K562 (cell line): ENCODE results near the gene LAPTM5. TPM values are rescaled to one million over a fixed set of nuclear protein-coding genes. Genes with fewer than 3 reads are reported as not detected.
A peak's percentile ranks its signal among the peaks of the same experiment; 100 is the strongest.

Experiments used
- ATAC-seq: fragments of 200-7000 bp; cut with Tn5 transposase; 3 replicates; pipeline ENCODE4 v1.9.1; 2020; ENCODE audit warnings: moderate library complexity
- BruUV-seq: library from RNA; stranded (reverse); fragments of 400-500 nt; replicated peaks from 2 replicates; lab custom pipeline; 2021; lab: Mats Ljungman, UMichigan
- CTCF ChIA-PET: fragments of 300-600 bp; formaldehyde crosslinking; extraction: SDS; loops from one replicate; lab custom pipeline; 2021; ENCODE audit warnings: low intra/inter-chr PET ratio; lab: Yijun Ruan, JAX
- POLR2A ChIA-PET: fragments of 300-600, 350-650 bp; sonication (Branson Sonifier 250); formaldehyde crosslinking; extraction: SDS; loops from one replicate; lab custom pipeline; 2021; ENCODE audit warnings: antibody characterized with exemption, inconsistent platforms; lab: Yijun Ruan, JAX
- DNase-seq, 4 experiments: peaks; one replicate each; pipeline versions ENCODE4 v3.0.0 to v3.0.0-alpha.2; 2011 to 2018; ENCODE audit warnings: low spot score in 3 of 4, mixed read lengths in 3 of 4; ENCODE audit errors: extremely low read depth in 1 of 4
- FAIRE-seq: peaks from 2 replicates; lab custom pipeline; 2011; peaks lifted over from hg19 to GRCh38; lab: Jason Lieb, UNC
- H2AFZ ChIP-seq: 2 replicates; pipeline ENCODE4 v1.6.0; 2011; ENCODE audit warnings: low read depth, low read length, control low read depth, inconsistent platforms
- H3K27ac ChIP-seq: fragments of 200-600 bp; 3 replicates; pipeline ENCODE4 v1.8.0; 2011; ENCODE audit warnings: low read depth, mild to moderate bottlenecking, control low read depth, inconsistent platforms, low read length, moderate library complexity, mixed read lengths; ENCODE audit errors: extremely low read depth
- H3K27me3 ChIP-seq, 2 experiments: fragments of 300-600 bp in 1 of 2; 2 replicates in 1 of 2; 3 replicates in 1 of 2; pipeline versions ENCODE4 v1.6.0 to v1.8.0; 2011; ENCODE audit warnings: inconsistent platforms in 2 of 2, low read length in 2 of 2, mild to moderate bottlenecking in 1 of 2, mixed read lengths in 1 of 2, moderate library complexity in 1 of 2; ENCODE audit not compliant: control insufficient read depth in 2 of 2, insufficient read depth in 2 of 2
- H3K36me3 ChIP-seq: fragments of 300-600 bp; 3 replicates; pipeline ENCODE4 v1.8.0; 2011; ENCODE audit warnings: mild to moderate bottlenecking, low read length, inconsistent platforms; ENCODE audit not compliant: control insufficient read depth, insufficient read depth
- H3K4me1 ChIP-seq, 2 experiments: fragments of 200-600 bp in 1 of 2; replicated peaks in 1 of 2; 2 replicates in 1 of 2; 3 replicates in 1 of 2; pipeline versions ENCODE4 v1.5.1 to v1.8.0; 2011; ENCODE audit warnings: inconsistent platforms in 2 of 2, low read length in 2 of 2, mild to moderate bottlenecking in 1 of 2, mixed read lengths in 1 of 2, moderate library complexity in 1 of 2; ENCODE audit not compliant: control insufficient read depth in 2 of 2, insufficient read depth in 2 of 2
- H3K4me2 ChIP-seq: 2 replicates; pipeline ENCODE4 v1.6.1; 2011; ENCODE audit warnings: low read length, control low read depth, inconsistent platforms, mixed read lengths; ENCODE audit not compliant: insufficient read depth
- H3K4me3 ChIP-seq: fragments of 200-600 bp; sonication (generic), shearing (Covaris generic); 2 replicates; pipeline ENCODE4 v1.5.1; 2016; ENCODE audit warnings: control low read depth, inconsistent platforms
- H3K79me2 ChIP-seq: fragments of 200-600 bp; 3 replicates; pipeline ENCODE4 v1.8.0; 2011; ENCODE audit warnings: low read length, inconsistent platforms; ENCODE audit not compliant: control insufficient read depth, insufficient read depth
- H3K9ac ChIP-seq, 2 experiments: 2 replicates each; pipeline versions ENCODE4 v1.6.0 to v1.6.1; 2011; ENCODE audit warnings: low read depth in 2 of 2, low read length in 2 of 2, control low read depth in 1 of 2, inconsistent platforms in 1 of 2, mild to moderate bottlenecking in 1 of 2, mixed read lengths in 1 of 2; ENCODE audit not compliant: insufficient read depth in 1 of 2
- H3K9me1 ChIP-seq: one replicate; pipeline ENCODE4 v1.6.0; 2011; ENCODE audit warnings: inconsistent platforms, mild to moderate bottlenecking, low read length, moderate library complexity; ENCODE audit not compliant: control insufficient read depth, insufficient read depth
- H3K9me3 ChIP-seq: replicated peaks from 2 replicates; pipeline ENCODE4 v1.5.1; 2011; ENCODE audit warnings: low read depth, low read length, inconsistent platforms; ENCODE audit not compliant: control insufficient read depth, insufficient read depth
- H4K20me1 ChIP-seq: replicated peaks from 2 replicates; pipeline ENCODE4 v1.6.1; 2011; ENCODE audit warnings: low read length, inconsistent platforms, mixed read lengths; ENCODE audit not compliant: control insufficient read depth, insufficient read depth
- CBFA2T2 ChIP-seq: fragments of 450-650 bp; conservative IDR thresholded peaks from 2 replicates; pipeline ENCODE4 v1.6.1; 2017; ENCODE audit warnings: mild to moderate bottlenecking
- E2F3 ChIP-seq: fragments of 250-450 bp; sonication (Bioruptor Pico); IDR thresholded peaks from 2 replicates; pipeline ENCODE4 v1.4.0; 2020; ENCODE audit warnings: mild to moderate bottlenecking
- ESRRB ChIP-seq: fragments of 250-450 bp; sonication (Bioruptor Pico); IDR thresholded peaks from 2 replicates; pipeline ENCODE4 v1.5.0; 2020; ENCODE audit warnings: mild to moderate bottlenecking, moderate library complexity, borderline replicate concordance
- HMG20A ChIP-seq: fragments of 450-650 bp; formaldehyde crosslinking; conservative IDR thresholded peaks from 2 replicates; pipeline ENCODE4 v1.4.0; 2020; ENCODE audit warnings: mild to moderate bottlenecking, mixed read lengths
- JUN ChIP-seq, 2 experiments: sonication (generic) in 1 of 2; formaldehyde crosslinking in 1 of 2; IDR thresholded peaks; 2 replicates each; pipeline versions ENCODE4 v1.6.1 to v1.8.0; 2012 to 2022; ENCODE audit warnings: borderline replicate concordance in 2 of 2, mild to moderate bottlenecking in 2 of 2, improper control_type of control experiment in 1 of 2, low read depth in 1 of 2, low read length in 1 of 2, missing genetic modification reagents in 1 of 2
- NCOA2 ChIP-seq, 2 experiments: fragments of 450-650 bp; IDR thresholded peaks; 2 replicates each; pipeline ENCODE4 v1.6.1; 2018; ENCODE audit warnings: mild to moderate bottlenecking in 2 of 2, moderate library complexity in 1 of 2; ENCODE audit not compliant: partially characterized antibody in 2 of 2
- PHF21A ChIP-seq: fragments of 450-650 bp; IDR thresholded peaks from 2 replicates; pipeline ENCODE4 v1.6.1; 2017; ENCODE audit warnings: low read depth, borderline replicate concordance
- PPARD ChIP-seq: fragments of 250-450 bp; sonication (Bioruptor Pico); IDR thresholded peaks from 2 replicates; pipeline ENCODE4 v1.8.0; 2022; ENCODE audit warnings: inconsistent platforms, mild to moderate bottlenecking, moderate library complexity
- YBX1 ChIP-seq: fragments of 450-650 bp; IDR thresholded peaks from 2 replicates; pipeline ENCODE4 v1.7.1; 2016; ENCODE audit warnings: mild to moderate bottlenecking
- ZNF717 ChIP-seq: fragments of 250-450 bp; sonication (Bioruptor Pico); IDR thresholded peaks from 2 replicates; pipeline ENCODE4 v1.5.0; 2021
- ZNF780A ChIP-seq: fragments of 250-450 bp; sonication (Bioruptor Pico); IDR thresholded peaks from 2 replicates; pipeline ENCODE4 v1.5.0; 2021; ENCODE audit warnings: mild to moderate bottlenecking
- WGBS: fragments of 100-300 bp; shearing (Covaris generic); methylation state at CpG from one replicate; pipeline ENCODE4 v1.1.6; 2016; ENCODE audit warnings: low coverage, mixed read lengths; ENCODE audit not compliant: insufficient coverage; ENCODE audit errors: missing lambda C conversion rate; 5-methylcytosine and 5-hydroxymethylcytosine counted together
- in situ Hi-C: fragments of 300-500 bp; cut with MboI; formaldehyde crosslinking; loops from 4 replicates; pipeline ENCODE4 v1.15.0; 2018; ENCODE audit warnings: inconsistent platforms, mixed read lengths
- intact Hi-C: fragments of 100-400 bp; cut with micrococcal nuclease; formaldehyde crosslinking; loops from 2 replicates; pipeline ENCODE4 v1.14.2; 2022
- polyA plus RNA-seq, 8 experiments: library from polyadenylated mRNA; depleted of rRNA in 4 of 8; stranded (reverse) in 5 of 8; unstranded in 3 of 8; fragments of >200 nt; fragmentation: Nextera tagmentation in 2 of 8; fragmentation: Illumina TruSeq in 1 of 8; extraction: Ambion mirVana in 2 of 8; extraction: Trizol in 1 of 8; gene quantifications; 2 replicates each; pipeline versions ENCODE4 v1.2.1 to v1.2.3, GENCODE V29; 2011 to 2014; ENCODE audit warnings: inconsistent platforms in 1 of 8, missing spikeins in 1 of 8
- total RNA-seq, 7 experiments: library from RNA; depleted of rRNA in 6 of 7; stranded (reverse); fragments of >200 nt in 6 of 7; fragmentation: Illumina TruSeq in 2 of 7; extraction: Trizol in 2 of 7; gene quantifications; 2 replicates each; pipeline versions ENCODE4 v1.2.1 to v1.2.3, GENCODE V29; 2011 to 2021; ENCODE audit warnings: low replicate concordance in 1 of 7
- TF ChIP-seq, protein P1 (sequence below): fragments of 450-650 bp; formaldehyde crosslinking; IDR thresholded peaks from 2 replicates; pipeline ENCODE4 v1.4.0; 2022; ENCODE audit warnings: mild to moderate bottlenecking, moderate library complexity
- TF ChIP-seq, protein P2 (sequence below): fragments of 450-650 bp; formaldehyde crosslinking; IDR thresholded peaks from 2 replicates; pipeline ENCODE4 v1.4.0; 2022; ENCODE audit warnings: missing genetic modification characterization
- TF ChIP-seq, protein P3 (sequence below): conservative IDR thresholded peaks from 2 replicates; pipeline ENCODE4 v1.6.1; 2011; ENCODE audit warnings: low read depth, mild to moderate bottlenecking, low read length; ENCODE audit not compliant: control insufficient read depth

Gene LAPTM5
- total and polyA plus RNA-seq, 9 of the 15 experiments (the other 6 are each of a cell fraction or from before 2014, with no cell fraction given) = 2.4 to 47.3 (median 20.3) TPM

DNA sequence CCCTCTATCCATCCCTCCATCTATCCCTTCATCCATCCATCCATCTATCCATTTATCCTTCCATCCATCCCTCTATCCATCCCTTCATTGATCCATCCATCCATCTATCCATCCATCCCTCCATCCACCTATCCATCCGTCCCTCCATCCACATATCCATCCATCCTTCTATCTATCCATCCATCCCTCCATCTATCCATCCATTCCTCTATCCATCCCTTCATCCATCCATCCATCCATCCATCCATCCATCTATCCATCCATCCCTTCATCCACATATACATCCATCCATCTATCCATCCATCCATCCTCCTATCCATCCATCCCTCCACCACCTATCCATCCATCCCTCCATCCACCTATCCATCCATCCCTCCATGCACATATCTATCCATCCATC is 57.8 kb downstream of the LAPTM5 start (continued):
- TF ChIP-seq NCOA2 (IDR thresholded peaks at IDR 0.05; ENCODE audit: partially characterized antibody in 2 of 2) = no peak
- TF ChIP-seq ZNF780A (CRISPR knock-in tag) = no peak
- TF ChIP-seq, protein P1, sequence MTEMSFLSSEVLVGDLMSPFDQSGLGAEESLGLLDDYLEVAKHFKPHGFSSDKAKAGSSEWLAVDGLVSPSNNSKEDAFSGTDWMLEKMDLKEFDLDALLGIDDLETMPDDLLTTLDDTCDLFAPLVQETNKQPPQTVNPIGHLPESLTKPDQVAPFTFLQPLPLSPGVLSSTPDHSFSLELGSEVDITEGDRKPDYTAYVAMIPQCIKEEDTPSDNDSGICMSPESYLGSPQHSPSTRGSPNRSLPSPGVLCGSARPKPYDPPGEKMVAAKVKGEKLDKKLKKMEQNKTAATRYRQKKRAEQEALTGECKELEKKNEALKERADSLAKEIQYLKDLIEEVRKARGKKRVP (CRISPR knock-in tag) = no peak
- no peak for TF ChIP-seq HMG20A (CRISPR knock-in tag)

DNA sequence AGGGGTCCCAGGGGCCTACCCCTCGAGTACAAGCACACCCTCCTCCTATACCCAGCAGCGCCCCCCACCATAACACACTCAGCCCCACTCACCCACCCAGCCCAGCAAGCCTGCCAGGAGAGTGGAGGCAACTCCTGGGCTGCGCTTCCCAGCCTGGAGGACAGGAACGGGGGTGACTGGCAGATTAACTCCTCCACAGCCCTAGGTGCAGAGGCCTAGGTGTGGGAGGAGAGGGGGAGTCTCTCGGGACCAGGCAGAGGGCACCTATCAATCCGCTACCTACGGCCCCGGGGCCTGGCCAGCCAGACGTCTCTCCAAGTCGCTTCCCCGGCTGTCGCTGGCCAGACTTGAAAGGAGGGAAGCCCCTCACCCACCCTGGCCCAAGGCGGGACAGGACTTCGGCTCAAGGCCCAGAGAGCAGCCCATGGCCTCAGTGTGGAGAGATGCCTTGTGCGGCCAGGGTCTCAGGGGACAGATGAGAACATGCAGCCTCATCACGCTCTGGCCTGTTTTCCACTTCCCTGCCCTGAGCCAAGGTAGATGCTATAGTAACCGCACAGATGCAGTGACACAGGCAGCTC is 59.1 kb downstream of the LAPTM5 start:
- Histone ChIP-seq H3K4me3 (no peak overlapping the region), H3K9ac (0 out of 4 replicates have a peak overlapping the region, but pooled peaks of 1 of the 2 experiments have one; percentile 31), H3K79me2 (no peaks in the 10 kb centered on the region), H3K27ac (no peak overlapping the region), H2AFZ (no peak overlapping the region), H4K20me1 (0 out of 2 replicates have a peak, but pooled peaks cover 7% of the 10 kb centered on the region), H3K4me1 (peaks cover 0 to 3% of the 10 kb centered on the region in 2 experiments; a peak in 4 of 5 replicates), H3K27me3 (peaks cover 8 to 18% of the 10 kb centered on the region in 2 experiments; a peak in 2 of 5 replicates), H3K36me3 (no peaks in the 10 kb centered on the region), H3K9me1 (no peaks in the 10 kb centered on the region), H3K9me3 (no peaks in the 10 kb centered on the region), H3K4me2 (no peak overlapping the region)
- FAIRE-seq = no peak
- in situ Hi-C loops (no loop called here), intact Hi-C loops (no loop called here)
- POLR2A ChIA-PET = interaction anchor here (1.0 kb wide), 1 partner anchor 13 kb away, joined by 3 read pairs; no protein-coding TSS in a partner anchor
- TF ChIP-seq PHF21A = no peak
- no peak for TF ChIP-seq PPARD (CRISPR knock-in tag)
- no peak for TF ChIP-seq ESRRB
- TF ChIP-seq, protein P2, sequence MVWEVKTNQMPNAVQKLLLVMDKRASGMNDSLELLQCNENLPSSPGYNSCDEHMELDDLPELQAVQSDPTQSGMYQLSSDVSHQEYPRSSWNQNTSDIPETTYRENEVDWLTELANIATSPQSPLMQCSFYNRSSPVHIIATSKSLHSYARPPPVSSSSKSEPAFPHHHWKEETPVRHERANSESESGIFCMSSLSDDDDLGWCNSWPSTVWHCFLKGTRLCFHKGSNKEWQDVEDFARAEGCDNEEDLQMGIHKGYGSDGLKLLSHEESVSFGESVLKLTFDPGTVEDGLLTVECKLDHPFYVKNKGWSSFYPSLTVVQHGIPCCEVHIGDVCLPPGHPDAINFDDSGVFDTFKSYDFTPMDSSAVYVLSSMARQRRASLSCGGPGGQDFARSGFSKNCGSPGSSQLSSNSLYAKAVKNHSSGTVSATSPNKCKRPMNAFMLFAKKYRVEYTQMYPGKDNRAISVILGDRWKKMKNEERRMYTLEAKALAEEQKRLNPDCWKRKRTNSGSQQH (CRISPR knock-in tag) = no peak
- TF ChIP-seq YBX1 = no peak
- no peak for TF ChIP-seq JUN (IDR thresholded peaks at IDR 0.05; ENCODE audit: borderline replicate concordance, low read depth, low read length)
- no peak for TF ChIP-seq JUN (CRISPR knock-in tag; IDR thresholded peaks at IDR 0.05; ENCODE audit: borderline replicate concordance)
- TF ChIP-seq E2F3 (CRISPR knock-in tag) = no peak
- TF ChIP-seq ZNF717 (CRISPR knock-in tag) = no peak
- TF ChIP-seq, protein P3, sequence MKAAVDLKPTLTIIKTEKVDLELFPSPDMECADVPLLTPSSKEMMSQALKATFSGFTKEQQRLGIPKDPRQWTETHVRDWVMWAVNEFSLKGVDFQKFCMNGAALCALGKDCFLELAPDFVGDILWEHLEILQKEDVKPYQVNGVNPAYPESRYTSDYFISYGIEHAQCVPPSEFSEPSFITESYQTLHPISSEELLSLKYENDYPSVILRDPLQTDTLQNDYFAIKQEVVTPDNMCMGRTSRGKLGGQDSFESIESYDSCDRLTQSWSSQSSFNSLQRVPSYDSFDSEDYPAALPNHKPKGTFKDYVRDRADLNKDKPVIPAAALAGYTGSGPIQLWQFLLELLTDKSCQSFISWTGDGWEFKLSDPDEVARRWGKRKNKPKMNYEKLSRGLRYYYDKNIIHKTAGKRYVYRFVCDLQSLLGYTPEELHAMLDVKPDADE = no peak
- no peak for TF ChIP-seq CBFA2T2
- BruUV-seq = no TSS peak
- DNase-seq = no peak
- ATAC-seq = no peak
- CTCF ChIA-PET = no interaction called here
- 10% methylated on average over 17 of the region's 17 CpGs for WGBS
